HL-60/S4 (cell line): ENCODE data around the gene PALLD.
"Not testable (repeated sequence)": the region's sequence is repeated elsewhere in the genome, so short reads cannot be mapped to it uniquely, and the experiment has no call there.

ENCODE experiments used
- in situ Hi-C: fragments of 300-500 bp; cut with MboI; formaldehyde crosslinking; loops from 2 replicates; pipeline ENCODE4 v1.14.3; 2022; ENCODE audit warnings: low sequenced_read_pairs

Gene PALLD

GRCh38 chr4:168719725-168720124 is 222.9 kb downstream of the PALLD start:
- in situ Hi-C loops: no loop called here

- in situ Hi-C loops: no loop called here
These were observed 223.6 kb downstream of the PALLD start for GRCh38 chr4:168720396-168720900.

DNA sequence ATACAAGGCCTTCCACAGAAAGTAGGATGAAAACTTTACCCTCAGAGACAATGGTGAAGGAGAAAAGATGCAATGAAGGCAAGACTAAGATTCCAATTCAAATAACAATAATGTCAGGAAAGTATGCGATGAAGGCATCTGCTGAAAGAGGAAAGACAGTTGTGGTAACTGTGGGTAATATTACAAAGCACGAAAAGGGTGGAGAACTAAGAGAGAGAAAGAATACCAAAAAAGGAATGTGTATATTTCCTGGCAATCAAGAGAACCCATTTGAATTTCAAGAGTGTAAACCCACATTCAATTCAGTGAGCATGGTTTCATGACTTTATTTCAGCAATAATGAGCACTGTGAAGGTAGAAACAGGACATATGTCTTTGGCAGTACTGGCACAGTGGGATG is 225.5 kb downstream of the PALLD start:
- in situ Hi-C loops: no loop called here

GRCh38 chr4:168723020-168723419 is 226.2 kb downstream of the PALLD start:
- in situ Hi-C loops: no loop called here

- in situ Hi-C loops: no loop called here
These were observed 226.7 kb downstream of the PALLD start for GRCh38 chr4:168723569-168723968.

- in situ Hi-C loops: no loop called here
These were observed 227.4 kb downstream of the PALLD start for GRCh38 chr4:168724243-168724642.

- in situ Hi-C loops: no loop called here
These were observed 228.0 kb downstream of the PALLD start for GRCh38 chr4:168724686-168725411.

GRCh38 chr4:168725930-168726329 is 229.1 kb downstream of the PALLD start:
- in situ Hi-C loops: no loop called here

DNA sequence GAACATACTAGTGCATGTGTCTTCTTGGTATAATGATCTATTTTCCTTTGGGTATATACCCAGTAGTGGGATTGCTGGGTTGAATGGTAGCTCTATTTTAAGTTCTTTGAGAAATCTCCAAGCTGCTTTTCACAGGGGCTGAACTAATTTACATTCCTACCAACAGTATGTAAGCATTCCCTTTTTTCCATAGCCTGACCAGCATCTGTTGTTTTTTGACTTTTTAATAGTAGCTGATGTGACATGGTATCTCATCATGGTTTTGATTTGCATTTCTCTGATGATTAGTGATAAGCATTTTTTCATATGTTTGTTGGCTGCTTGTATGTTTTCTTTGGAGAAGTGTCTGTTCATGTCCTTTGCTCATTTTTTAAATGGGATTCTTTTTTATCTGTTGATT is 230.3 kb downstream of the PALLD start:
- in situ Hi-C loops: not testable (repeated sequence)

GRCh38 chr4:168731006-168731636 is 234.3 kb downstream of the PALLD start:
- in situ Hi-C loops: no loop called here

DNA sequence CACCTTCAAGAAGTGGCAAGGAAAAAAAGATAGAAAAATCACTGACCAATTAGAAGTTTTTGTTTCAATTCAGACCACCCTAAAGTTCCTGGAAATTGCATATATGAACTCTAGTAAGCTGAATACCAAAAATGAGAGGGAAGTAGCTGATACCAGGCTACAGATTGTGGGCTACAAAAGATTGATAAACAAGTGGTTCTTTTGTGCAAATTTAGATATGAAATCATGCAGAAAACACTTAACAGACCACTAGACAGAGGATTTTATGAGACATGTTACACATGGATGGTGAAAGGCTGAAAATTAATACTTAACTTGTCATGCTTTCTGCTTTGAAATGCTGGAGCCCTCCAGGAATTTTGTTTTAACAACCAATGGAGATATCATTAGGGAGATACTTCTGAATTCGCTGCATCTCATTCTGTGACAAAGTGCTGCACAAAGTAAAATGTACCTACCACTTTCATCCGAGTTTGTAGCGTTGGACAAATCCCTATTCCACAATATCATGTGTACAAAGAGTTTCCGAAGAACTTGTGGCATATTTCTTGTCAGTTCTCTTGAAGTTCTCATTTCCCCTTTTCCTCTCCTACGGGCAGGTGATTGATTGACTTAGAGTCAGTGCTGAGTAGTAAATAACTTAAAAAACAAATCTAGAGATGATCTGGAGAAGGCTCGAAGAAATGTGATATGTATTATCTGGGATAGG is 235.0 kb downstream of the PALLD start:
- in situ Hi-C loops: no loop called here

GRCh38 chr4:168732714-168733113 is 235.9 kb downstream of the PALLD start:
- in situ Hi-C loops: no loop called here

DNA sequence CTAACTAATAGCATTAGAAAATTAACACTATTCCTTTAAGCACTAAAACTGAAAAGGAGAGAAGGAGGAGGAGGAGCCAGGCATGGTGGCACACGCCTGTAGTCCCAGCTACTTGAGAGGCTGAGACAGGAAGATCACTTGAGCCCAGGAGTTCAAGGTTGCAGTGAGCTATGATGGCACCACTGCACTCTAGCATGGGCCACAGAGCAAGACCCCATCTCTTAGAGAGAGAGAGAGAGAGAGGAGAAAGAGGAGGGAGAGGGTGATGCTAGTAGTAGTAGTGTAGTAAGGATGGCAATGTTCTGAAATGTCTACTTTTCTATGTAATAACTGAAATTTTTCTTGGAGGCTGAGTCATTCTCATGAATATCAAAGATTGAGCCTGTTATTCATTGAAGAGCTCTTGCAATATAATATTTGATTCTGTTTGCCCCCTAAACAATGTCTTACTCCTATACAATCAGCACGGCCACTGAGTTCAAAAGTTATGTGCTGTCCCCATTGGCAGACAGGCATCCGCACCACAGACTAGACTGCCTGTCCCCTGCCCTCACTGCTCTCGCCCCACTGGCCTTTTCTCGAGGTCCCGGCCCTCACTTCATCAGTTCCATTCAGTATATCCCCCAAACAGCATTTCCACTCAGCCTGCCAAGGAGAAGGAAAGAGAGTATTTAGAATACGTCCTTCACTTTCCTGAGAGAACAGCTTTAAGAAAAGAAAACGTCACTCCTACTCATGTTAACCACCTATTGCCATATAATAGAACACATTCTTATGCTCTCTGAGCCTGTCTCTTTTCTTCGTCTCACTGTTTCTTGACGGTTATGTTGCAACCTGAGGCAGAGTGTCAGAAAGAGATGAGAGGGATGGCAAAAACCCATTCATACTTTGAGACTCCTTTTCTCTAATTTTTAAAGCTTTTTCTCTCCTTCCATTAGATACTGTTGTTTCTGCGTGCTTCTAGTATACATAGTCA is 238.1 kb downstream of the PALLD start:
- in situ Hi-C loops: no loop called here

DNA sequence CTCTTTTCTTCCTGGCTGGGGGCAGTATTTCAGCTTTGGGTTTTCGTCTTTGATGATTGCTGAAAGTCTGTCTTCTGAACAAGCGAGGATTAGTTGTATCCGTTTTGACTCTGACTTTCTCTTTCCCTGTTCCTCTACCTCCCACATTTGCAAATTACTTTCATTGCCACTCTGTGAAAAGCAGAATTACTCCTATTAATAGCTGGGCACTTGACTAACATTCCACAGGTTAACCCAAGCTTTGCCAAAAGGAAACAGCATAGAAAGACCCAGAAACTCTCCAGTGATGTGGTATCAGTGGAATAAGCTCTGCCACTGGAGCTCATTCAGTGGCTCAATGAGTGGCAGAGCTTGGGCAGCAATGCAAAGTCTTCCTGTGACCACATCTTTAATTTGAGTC is 238.9 kb downstream of the PALLD start:
- in situ Hi-C loops: no loop called here

DNA sequence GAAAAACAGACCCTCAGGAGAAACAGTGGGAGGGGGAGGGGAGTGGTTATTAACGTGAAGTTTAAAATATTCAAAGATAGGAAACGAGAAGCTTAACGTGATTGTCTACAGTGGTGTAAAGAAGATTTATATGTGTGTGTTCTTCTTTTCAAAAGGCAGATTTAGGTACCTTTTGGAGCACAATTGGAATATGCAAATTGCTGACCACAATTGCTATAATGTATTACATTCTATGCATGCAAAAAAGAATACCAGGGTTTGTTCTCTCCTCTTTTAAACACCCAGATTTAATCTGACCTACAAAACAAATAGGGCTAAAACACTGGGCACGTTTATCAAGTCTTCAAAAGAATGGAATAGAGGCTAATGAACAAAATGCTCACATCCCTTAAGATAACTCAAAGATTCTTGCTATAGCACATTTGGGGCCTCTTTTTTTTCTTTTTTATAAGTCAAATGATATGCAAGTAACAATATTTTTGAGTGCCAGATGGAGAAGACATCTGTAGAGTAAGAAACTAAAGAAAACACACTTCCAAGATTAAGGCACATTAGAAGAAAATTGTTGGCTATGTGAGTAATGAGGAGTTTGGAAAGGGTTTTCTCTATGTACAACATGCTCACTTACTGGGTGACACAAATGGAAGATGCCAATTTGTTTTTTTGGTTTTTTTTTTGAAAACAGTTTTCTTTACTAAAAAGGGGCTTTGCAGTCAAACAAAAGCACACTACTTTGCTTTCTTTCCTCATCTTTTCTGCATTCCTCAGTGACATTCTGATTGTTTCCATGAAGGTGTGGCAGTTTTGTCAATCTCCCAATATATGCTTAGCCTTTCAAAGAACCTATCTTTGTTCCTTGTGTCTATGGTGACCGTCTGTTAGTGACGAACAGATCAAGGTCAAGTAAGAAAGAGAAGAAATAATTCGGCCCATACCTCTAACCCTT is 240.3 kb downstream of the PALLD start:
- in situ Hi-C loops: no loop called here

DNA sequence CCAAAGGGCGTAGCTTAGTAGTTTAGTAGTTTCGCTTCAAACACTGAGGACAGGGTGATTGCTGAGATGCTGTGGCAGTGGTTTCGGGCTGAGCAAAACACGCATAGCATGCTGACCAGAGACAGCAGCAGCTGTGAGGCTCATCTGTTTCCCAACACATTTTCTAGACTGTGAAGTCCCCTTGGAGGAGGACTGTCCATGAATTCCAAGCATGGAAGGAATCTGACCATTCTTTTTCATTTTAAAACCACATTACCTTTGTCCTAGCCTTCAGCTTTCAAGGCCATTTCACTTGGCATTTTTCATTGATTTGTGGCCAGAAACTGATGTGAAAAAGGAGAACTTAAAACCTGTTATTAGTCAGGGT is 240.9 kb downstream of the PALLD start:
- in situ Hi-C loops: no loop called here

GRCh38 chr4:168739886-168740285 is 243.0 kb downstream of the PALLD start:
- in situ Hi-C loops: no loop called here

GRCh38 chr4:168740691-168741090 is 243.8 kb downstream of the PALLD start:
- in situ Hi-C loops: no loop called here

DNA sequence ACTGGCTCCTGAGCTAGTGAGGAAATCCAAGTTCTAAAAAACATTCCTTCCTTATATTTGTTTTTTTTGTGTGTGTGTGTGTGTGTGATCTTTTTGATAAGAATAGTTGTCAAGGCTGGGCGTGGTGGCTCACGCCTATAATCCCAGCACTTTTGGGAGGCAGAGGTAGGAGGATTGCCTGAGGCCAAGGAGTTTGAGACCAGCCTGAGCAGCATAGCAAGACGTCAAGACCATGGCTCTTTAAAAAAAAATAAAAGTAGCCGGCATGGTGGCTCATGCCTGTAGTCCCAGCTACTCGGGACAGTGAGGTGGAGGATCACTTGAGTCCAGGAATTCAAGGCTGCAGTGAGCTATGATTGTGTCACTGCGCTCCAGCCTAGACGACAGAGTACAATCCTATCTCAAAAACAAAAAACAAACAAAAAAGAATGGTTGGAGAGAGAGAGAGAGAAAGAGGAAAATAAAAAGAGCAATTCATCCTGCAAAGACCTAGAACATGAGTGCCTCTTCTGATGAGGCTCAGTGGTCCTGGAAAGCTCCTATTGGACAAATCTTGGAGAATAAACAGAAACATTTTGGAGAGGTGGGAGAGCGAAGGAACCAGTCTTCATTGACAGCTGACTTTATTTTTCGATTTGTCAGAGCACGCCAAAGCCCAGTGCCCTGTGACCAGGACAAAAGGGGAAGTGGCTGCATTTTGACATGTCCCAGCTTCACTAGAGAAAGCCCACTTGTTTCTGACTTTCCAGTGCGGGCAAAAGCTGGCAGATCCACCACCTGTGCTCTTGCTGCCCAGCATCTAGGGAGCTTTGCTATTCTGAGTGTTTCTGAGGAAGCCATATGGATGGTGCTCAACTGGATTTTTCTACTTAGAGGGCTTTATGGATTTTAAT is 244.7 kb downstream of the PALLD start:
- in situ Hi-C loops: no loop called here
